SHP77 (cell line): ENCODE measurements around the gene MORN5.
"Not testable (repeated sequence)": the region's sequence is repeated elsewhere in the genome, so short reads cannot be mapped to it uniquely, and the experiment has no call there.

ENCODE experiments used
- DNase-seq, 2 experiments: peaks; one replicate each; lab custom pipeline; 2025; lab: John Stamatoyannopoulos, UW

MORN5 gene

DNA sequence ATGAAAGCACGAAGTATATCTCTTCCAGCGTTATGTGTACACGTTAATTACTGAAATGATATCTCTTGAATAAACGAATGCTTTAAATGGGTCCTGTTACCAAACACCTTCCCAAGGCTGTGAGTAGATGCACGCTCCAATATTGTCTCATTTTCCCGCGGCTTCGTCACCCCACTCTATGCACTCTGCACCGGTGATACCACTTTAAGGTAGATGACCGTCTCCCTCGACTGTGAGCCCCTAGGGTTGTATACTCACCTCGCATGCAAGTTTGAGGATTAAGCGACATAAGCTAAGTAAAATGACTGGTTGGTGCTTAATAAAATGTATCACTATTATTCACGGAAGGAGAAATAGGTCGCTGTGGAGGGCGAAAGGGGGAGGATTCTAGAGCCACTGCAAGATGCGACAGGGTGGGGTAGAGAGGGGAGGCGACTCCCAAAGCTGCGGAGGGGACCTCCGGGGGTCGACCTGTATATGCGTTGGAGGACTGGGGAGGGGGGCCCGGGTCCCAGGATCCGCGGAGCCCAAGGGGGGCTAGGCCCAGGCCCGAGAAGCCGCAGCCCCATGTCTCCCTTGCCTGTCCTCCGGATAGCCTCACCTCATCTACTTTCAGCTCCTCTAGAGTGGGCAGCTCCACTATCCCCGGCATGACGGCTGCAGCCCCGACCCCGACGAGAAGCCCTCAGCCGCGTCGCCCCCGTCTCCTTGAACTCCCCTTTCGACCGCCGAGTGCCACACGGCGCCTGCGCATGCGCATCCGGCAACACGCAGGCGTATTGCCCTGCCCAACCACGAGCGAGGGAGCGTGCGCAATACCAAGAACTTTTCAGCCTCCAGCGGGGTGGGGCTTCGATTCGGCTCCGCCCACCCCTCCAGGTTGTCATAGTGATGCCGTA, at the start of gene MORN5, which contains the start of gene NDUFA8:
Gene MORN5 (plus strand): TSS at position 883 of the 899 bp plus-strand sequence. CDS start 65 bp downstream, outside the sequence.
Gene NDUFA8 (minus strand): TSS at position 754 of the 899 bp plus-strand sequence. CDS start 102 bp downstream, at position 652.
- DNase-seq, result peak; percentile 96 to 97

DNA sequence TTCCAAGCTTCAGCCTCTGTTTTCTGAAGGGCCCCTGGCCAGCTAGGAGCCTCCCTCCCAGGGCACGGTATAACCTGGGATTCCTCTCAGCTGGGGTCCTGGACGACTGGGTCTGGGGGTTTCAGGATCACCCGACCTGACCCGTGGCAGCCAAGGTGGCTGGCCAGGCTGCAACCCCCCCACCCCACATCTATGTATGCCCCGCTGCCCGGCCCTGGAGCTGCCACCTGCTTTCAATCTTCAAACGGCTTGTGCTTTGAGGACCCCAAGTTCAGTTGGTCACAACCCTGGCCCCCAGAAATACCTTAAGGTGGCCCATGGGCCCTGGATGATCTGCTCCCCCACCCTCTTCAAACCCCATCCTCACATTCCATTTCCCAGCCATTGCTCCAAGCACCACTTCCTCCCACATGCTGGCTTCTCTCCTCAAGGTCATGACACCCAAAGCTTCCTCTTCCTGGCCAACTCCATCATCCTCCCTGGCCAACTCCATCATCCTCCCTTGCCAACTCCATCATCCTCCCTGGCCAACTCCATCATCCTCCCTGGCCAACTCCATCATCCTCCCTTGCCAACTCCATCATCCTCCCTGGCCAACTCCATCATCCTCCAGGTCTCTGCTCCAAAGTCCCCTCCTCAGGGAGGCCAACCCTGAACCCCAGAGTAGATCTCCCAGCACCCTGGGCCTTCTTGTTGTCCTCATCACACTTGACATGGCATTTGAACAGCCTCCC, 49.4 kb upstream of the MORN5 start:
- no peak for DNase-seq

DNA sequence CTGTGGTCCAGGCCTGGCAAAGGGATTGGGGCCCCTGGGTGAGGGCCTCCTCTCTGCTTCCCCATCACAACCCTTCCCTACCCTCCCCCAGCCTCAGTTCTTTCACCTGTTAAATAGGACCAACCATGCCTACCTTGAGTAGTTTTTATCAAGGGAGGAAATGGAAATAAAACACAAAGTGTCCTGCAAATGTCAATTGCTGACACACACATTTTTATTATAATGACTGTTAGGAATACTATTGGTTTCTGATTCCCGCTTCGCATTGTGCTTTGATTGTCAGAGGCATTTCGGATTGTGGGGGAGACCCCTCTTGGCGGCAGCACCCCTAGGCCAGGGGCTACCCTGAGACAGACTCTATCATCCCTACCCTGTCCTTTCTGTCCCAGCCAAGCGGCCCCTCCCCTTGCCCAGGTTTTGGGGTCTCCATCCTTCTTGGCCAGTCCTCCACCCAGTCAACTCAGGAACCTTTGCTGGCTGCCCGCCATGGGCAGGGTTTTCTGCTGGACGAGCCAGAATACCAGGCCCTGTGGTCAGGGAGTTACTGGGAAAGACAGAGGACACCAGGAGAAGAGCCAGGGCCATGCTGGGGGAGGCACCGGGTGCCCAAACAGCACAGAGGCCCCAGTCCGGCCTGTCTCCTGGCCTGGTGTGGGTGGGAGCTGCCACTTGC, 48.2 kb upstream of the MORN5 start:
- DNase-seq, result no peak

DNA sequence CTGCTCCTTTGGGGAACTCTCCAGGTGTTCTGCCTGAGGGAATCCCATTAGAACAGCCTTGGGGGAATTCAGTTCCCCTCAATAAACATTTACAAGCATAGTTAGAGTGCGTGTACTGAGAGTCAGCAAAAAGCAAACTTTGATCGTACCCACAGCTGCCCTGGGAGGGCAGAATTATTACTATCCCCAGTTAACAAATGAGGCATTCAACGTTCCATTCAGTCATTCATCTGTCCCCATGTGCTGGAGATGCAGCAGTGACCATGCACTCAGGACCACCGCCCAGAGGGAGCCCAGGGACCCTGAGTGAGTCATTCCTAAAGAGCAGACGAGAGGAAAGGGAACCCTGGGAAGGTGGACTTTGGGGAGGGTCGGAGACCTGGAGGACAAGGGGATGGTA, 47.5 kb upstream of the MORN5 start:
- DNase-seq, result no peak

DNA sequence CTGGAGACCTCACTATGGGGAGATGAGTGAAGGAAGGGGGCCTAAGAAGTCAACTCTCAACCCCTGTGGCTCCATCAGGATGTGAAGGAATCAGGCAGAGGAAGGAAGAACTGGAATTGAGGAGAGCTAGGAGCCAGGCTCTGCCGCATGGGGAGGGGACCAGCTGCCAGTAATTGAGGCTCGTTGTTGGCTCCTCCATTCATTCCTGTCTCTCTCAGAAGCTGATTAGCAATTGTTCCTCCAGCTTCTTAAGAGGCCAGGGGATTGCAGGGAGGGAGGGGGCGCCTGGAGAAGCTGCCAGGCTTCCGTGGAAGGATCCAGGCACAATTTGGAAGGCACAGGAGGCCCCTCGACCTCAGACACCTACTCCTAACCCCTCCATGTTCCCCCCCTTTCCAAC, 46.1 kb upstream of the MORN5 start:
- DNase-seq, result no peak

DNA sequence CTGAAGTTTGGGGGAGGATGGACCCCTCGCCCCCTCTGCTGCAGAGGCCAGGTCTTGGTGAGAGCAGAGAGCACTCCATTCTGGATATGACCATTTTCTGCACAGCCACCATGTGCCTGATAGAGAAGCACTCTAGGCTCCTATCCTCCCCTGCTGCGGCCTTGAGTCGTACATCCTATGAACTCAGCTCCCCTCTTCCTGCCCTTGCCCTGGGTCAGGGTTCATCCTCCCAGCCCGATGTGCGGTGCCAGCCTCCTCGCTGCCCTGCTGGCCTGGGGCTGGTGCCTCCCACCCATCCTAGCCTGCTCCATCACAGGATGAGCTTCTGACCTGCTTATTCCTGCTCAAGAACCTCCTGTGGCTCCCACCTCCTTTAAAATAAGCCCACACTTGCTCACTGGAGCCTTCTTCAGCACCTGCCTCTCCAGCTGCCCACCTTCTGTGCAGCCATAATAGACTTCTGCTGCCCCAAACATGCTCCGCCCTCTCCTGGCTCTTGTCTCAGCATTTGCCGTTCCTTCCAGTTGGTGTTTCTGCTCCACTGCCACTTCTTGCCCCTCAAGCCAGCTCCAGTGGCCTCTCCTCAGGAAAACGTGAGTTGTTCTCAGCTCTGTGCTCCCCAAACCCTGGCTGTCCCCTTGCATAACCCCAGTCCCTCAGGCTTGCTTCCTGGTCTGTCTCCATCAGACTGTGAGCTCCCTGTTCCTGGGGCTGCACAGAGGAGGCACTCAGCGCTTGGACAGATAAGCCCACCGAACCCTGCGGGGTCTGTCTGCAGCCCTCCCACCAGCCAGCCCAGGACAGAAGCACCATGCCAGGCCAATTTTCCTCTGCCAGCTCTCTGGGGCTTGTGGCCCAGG, 44.3 kb upstream of the MORN5 start:
- DNase-seq, result no peak

DNA sequence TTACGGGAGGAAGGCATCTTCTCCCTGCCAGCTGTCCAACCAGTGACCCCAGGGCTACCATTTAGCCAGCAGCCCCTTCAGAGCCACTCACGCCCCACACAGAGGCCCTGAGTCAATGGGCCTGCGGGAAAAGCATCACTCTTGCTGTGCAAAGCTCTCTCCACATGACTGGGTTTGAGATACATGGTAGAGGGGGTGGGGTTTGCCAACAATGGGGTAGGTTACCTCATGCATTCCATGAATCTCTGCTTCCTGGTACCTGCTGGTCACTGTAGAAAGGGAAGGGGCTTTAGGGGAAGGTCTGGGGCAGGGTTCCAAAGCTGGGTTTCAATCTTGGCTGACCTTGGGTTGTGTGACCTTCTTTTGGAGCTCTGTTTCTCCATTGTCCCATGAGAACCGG, 43.7 kb upstream of the MORN5 start:
- no peak for DNase-seq

DNA sequence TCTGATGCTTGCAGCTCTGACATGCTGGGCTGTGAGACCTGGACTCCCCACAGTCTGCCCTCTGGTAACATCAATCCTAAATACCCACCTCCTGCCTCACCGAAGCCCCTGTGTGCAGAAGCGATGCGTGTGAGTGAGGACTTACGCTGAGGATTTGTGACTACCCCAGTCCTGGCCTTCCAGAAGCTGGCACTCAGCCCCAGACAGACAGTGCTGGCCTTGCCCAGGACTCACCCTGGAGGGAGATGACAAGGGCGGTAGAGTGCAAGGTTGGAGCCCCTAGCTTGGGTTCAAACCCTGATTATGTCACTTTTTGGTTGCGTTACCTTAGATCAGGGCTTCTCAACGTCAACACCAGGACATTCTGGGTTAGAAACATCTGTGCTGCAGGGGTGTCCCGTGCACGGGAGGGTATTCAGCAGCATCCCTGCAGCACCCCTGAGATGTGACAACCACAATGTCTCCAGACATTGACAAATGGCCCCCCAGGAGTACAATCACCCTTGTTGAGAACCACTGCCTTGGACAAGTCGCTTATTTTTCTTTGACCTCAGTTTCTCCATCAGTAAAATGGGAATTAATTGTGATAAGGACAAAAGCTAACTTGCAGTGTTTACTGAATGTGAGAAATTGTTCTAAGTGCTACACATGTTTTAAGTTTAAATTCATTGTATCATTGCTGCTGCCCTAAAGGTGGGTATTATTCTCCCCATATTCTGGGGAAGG, 43.1 kb upstream of the MORN5 start:
- DNase-seq, result no peak

DNA sequence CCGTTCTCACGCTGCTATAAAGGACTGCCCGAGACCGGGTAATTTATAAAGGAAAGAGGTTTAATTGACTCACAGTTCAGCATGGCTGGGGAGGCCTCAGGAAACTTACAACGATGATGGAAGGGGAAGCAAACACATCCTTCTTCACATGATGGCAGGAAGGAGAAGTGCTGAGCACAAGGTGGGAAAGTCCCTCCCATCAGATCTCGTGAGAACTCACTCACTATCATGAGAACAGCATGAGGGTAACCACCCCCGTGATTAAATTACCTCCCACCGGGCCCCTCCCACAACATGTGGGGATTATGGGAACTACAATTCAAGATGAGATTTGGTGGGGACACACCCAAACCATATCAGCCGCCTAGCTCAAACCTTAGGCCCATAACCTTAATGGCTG, 42.5 kb upstream of the MORN5 start:
- not testable (repeated sequence) for DNase-seq

DNA sequence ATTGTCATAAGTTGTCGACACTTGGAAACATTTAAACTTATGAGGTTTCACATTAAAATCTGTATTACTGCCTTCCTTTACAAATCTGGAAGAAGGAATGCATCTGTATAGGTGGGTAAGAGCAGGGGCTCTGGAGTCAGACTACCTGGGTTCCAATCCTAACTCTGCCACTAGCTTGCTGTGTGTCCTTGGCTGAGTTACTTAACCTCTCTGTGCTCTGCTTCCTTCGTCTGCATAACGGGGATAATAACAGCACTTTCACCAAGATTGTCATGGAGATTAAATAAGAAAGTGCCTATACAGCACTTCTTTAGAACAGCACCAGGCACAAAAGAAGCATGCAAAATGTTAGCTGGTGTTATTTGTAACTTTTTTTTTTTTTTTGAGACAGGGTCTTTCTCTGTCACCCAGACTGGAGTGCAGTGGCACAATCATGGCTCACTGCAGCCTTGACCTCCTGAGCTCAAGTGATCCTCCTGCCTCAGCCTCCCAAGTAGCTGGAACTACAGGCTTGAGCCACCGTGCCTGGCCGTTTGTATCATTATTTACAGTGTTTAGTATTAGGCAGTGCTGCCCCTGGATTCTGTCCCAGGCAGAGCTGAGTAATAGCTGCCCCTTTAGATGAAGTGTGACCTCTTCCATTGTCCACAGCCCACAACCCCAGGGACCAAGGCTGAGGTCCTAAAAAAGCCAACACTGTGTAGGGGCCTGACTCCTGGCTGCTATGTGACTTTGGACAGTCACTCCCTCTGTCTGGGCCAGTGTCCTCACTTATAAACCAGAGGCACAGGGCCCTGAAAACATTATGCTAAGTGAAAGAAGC, 41.2 kb upstream of the MORN5 start:
- no peak for DNase-seq

DNA sequence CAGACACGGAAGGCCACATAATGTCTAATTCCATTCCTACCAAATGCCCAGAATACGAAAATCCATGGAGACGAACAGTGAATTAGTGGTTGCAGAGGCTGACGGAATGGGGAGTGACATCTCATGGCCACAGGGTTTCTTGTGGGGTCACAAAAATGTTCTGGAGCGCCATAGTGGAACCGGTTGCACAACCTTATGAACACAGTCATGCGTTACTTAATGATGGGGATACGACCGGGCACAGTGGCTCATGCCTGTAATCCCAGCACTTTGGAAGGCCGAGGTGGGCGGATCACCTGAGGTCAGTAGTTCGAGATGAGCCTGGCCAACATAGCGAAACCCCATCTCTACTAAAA, 40.6 kb upstream of the MORN5 start:
- DNase-seq, result no peak

DNA sequence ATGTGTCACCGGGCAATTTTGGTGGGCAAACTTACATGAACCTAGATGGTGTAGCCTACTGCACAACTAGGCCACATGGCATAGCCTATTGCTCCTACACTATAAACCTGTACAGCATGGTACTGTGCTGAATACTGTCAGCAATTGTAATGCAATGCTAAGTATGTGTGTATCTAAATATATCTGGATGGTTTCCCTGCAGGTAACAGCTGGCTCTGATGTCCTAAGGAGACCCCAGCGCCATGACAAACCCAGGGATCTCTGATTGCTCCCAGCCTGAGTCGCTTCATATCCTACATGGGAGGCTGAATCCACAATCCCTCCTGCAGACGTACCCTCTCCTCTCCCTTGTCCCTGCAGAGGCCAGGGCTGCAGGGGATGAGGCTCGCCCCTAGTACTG, 40.0 kb upstream of the MORN5 start:
- DNase-seq, result no peak

DNA sequence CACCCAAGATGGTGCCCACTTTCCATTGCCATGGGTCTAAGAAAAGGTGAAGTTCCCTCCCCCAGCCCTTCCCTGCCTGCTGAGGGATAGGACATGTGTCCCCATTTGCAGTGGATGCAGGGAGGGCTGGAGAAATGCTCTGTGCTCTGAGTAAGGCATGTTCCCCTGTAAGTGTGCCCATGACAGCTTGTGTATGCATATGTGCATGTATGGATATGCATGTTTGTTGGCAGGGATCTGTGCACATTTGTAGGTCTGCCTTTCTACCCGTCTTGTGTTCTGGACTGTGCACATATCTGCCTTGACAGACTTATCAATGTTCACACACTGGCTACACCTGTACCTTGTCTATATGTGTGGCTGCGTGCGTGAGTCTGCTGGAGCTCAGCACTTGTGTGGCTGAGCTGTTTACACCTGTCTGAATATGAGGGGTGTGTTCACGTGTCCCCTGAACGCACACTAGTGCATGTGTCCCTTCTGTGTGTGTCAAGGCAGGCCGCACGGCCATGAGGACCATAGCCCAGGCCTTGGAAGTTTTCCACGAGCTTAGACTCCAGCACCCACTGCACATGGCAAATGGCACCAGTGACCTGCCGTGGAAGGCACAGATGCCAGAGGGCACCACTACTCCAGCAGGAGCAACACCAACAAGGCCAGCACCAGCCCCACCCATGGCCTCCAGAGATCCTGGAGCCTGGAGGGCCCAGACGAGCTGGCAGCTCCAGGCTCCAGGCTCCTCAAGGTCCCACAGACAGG, 39.2 kb upstream of the MORN5 start:
- DNase-seq, result no peak

DNA sequence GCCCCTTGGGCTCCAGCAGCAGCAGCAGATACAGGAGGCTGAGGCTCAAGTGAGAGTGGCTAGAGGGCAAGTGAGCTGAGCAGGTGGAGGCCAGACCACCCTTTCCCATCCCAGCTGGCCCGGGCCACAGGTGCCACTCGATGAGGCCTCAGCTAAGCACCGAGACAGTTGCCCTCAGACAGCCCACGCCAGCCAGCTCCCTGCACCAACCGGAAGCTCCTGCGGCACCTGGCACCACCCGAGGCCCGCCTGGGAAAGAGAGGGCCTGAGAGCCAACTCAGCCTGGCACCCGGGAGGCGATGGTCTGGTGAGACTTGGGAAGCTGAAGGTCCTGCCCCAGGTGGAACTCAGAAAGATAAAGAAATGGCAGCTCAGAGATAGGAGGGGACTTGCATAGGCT, 38.3 kb upstream of the MORN5 start:
- DNase-seq, result no peak

DNA sequence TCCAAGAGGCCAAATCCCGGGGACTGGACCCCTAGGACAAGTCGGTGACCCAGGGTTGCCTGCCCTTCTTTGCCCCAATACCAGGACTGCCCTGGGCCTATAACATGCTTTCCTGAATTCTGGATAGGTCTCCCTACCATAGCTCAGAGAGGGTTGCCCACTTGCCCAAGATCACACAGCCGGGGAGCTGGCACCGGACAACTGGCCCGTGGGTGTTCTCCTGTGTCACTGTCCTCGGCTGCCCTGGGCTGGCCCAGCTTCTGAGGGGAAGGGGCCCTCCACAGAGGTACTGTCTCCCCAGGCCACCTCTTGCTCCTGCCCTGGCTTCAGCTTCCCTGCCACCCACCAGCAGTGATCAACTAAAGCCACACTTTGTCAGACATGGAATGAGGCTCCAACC, 37.8 kb upstream of the MORN5 start:
- no peak for DNase-seq

DNA sequence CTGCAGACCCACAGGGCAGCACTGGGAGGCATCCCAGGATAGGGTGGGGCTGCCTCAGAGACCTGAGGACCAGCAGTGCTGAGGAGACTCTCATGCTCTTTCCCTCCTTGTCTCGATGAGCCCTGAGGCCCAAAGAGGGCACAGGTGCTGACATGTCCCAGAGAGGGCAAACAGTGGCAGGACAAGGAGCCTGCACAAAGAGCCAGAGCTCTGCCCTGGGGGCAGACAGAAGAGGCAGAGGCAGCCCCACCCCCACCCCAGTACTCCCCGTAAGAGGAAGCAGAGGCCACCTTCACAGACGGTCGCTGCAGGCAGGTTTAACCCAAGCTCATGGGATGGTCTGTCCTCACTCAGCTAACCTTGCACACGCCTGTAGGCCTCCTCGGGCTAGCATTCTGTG, 37.2 kb upstream of the MORN5 start:
- DNase-seq, result no peak

DNA sequence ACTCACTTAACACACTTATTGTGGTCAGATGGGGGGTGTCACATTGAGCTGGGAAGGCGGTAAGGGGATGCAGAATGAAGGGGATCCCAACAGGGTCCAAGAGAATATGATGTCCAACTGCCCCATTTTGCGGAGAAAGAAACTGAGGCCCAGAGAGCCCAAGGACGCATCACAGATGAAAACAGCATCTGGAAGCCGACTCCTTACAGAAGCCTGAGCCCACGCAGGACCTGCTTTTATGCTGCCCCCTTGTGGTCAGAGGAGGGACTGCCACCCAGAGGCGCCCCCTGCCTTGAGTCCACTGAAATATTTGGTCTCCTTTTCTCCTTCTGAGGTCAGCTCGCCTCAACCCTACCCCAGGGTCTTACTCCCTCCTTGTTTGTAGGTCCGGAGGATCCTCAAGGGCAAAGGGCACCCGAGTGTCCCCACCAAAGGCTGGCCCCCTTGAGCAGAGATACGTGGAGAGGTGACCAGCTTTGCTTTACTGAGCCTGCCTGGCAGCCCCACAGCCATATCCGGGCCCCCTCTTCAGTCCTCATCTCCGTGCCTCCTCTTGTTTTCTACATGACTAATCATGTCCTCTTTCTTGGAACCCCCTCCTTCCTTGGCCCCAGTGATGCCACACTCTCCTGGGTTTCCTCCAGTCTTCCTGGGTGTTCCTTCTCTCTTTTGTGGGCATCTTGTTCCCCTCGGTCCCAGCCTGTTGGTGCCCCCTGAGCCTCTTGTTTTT, 36.6 kb upstream of the MORN5 start:
- DNase-seq, result peak; percentile 59 to 61

DNA sequence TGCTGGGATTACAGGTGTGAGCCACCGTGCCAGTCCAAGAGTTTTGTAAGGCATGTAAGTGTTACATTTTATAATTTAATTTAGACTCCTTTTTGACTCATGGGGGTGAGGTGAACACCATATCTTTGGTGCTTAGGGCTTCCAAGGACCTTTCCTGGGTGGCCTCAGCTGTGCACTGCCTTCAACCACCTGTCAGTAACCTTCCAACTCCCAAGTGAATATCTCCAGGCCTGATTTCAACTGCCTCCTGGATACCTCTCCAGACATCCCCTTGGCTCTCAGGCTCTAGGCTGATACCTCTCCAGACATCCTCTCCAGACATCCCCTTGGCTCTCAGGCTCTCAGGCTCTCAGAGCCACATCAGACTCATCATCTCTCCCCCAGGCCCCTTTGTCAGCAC, 35.7 kb upstream of the MORN5 start:
- DNase-seq, result no peak

DNA sequence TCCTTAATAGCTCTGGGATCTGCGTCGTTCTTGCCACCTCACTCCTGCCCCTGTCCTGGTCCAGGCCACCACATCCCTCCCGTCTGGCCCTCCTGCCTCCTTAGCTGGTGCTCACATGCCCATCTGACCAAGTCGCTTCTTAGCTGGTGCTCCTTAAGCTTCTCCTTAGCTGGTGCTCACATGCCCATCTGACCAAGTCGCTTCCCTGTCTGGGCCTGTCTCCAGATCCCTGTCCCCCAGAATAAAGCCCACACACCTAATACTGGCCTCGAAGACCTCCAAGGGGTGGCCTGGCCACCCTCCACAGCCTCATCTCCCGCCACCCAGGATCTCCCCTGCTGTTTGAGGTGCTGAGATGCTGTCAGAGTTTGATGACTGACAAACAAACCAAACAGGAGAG, 35.2 kb upstream of the MORN5 start:
- DNase-seq, result no peak
